GM12878 (cell line): ENCODE measurements around the gene GPC5. TPM values are rescaled to one million over a fixed set of nuclear protein-coding genes. Genes with fewer than 3 reads are reported as not detected.

ENCODE experiments used
- ATAC-seq: fragments of 200-7000 bp; cut with Tn5 transposase; 3 replicates; pipeline ENCODE4 v1.9.1; 2020; ENCODE audit warnings: mild to moderate bottlenecking, moderate library complexity
- BruUV-seq: library from RNA; stranded (reverse); fragments of 400-500 nt; replicated peaks from 2 replicates; lab custom pipeline; 2021; lab: Mats Ljungman, UMichigan
- CTCF ChIA-PET: fragments of 300-600 bp; sonication (Branson Sonifier 250); formaldehyde crosslinking; extraction: SDS; loops from one replicate; lab custom pipeline; 2021; ENCODE audit warnings: inconsistent platforms; lab: Yijun Ruan, JAX
- POLR2A ChIA-PET: fragments of 350-600 bp; formaldehyde crosslinking; extraction: SDS; loops from one replicate; lab custom pipeline; 2021; ENCODE audit warnings: inconsistent platforms; lab: Charles Lee
- RAD21 ChIA-PET: fragments of 300-600 bp; sonication (Branson Sonifier 250); formaldehyde crosslinking; loops from one replicate; lab custom pipeline; 2023; ENCODE audit warnings: antibody characterized with exemption; ENCODE audit not compliant: unreplicated experiment; lab: Charles Lee
- SMC1A ChIA-PET: fragments of 300-600 bp; sonication (Branson Sonifier 250); formaldehyde crosslinking; loops from one replicate; lab custom pipeline; 2023; ENCODE audit not compliant: unreplicated experiment, uncharacterized antibody; lab: Charles Lee
- DNase-seq: peaks from one replicate; pipeline ENCODE4 v3.0.0-alpha.2; 2011; ENCODE audit warnings: low read depth, low spot score
- FAIRE-seq: peaks from 3 replicates; lab custom pipeline; 2011; peaks lifted over from hg19 to GRCh38; lab: Jason Lieb, UNC
- H2AFZ ChIP-seq: 2 replicates; pipeline ENCODE4 v1.6.0; 2011; ENCODE audit warnings: low read depth, low read length, control low read depth; ENCODE audit not compliant: control insufficient read depth
- H3K27ac ChIP-seq: 2 replicates; pipeline ENCODE4 v1.5.1; 2011; ENCODE audit warnings: control low read depth; ENCODE audit not compliant: control insufficient read depth, insufficient read depth
- H3K27me3 ChIP-seq, 2 experiments: replicated peaks in 1 of 2; 2 replicates each; pipeline versions ENCODE4 v1.6.0 to v1.6.1; 2011; ENCODE audit warnings: low read length in 1 of 2; ENCODE audit not compliant: control insufficient read depth in 2 of 2, insufficient read depth in 2 of 2
- H3K36me3 ChIP-seq, 2 experiments: 2 replicates each; pipeline ENCODE4 v1.5.1; 2011; ENCODE audit warnings: low read length in 1 of 2; ENCODE audit not compliant: control insufficient read depth in 2 of 2, insufficient read depth in 2 of 2
- H3K4me1 ChIP-seq: 2 replicates; pipeline ENCODE4 v1.6.1; 2011; ENCODE audit warnings: mild to moderate bottlenecking, low read length, moderate library complexity, mixed read lengths; ENCODE audit not compliant: control insufficient read depth, insufficient read depth
- H3K4me2 ChIP-seq: 2 replicates; pipeline ENCODE4 v1.6.0; 2011; ENCODE audit warnings: control low read depth; ENCODE audit not compliant: control insufficient read depth, insufficient read depth
- H3K4me3 ChIP-seq: fragments of 200-600 bp; sonication (generic); 2 replicates; pipeline ENCODE4 v1.5.1; 2016
- H3K79me2 ChIP-seq: 2 replicates; pipeline ENCODE4 v1.6.0; 2011; ENCODE audit warnings: low read length; ENCODE audit not compliant: control insufficient read depth, insufficient read depth
- H3K9ac ChIP-seq: 2 replicates; pipeline ENCODE4 v1.8.0; 2011; ENCODE audit warnings: low read length, control low read depth, mixed read lengths; ENCODE audit not compliant: control insufficient read depth, insufficient read depth
- H3K9me3 ChIP-seq: replicated peaks from 3 replicates; pipeline ENCODE4 v1.5.1; 2011; ENCODE audit warnings: mild to moderate bottlenecking, low read length; ENCODE audit not compliant: control insufficient read depth, insufficient read depth
- H4K20me1 ChIP-seq: 2 replicates; pipeline ENCODE4 v1.6.0; 2011; ENCODE audit not compliant: control insufficient read depth, insufficient read depth
- BHLHE40 ChIP-seq, 2 experiments: fragments of 450-650 bp in 1 of 2; IDR thresholded peaks; 2 replicates each; pipeline ENCODE4 v1.6.1; 2011 to 2017; ENCODE audit warnings: low read depth in 2 of 2, borderline replicate concordance in 1 of 2, improper control_type of control experiment in 1 of 2, low read length in 1 of 2, mild to moderate bottlenecking in 1 of 2
- ELK1 ChIP-seq: IDR thresholded peaks from 2 replicates; pipeline ENCODE4 v1.6.1; 2012; ENCODE audit warnings: low read depth, low read length, improper control_type of control experiment
- FOXK2 ChIP-seq: fragments of 450-650 bp; IDR thresholded peaks from 2 replicates; pipeline ENCODE4 v1.6.1; 2017; ENCODE audit warnings: mild to moderate bottlenecking, moderate library complexity
- HDAC6 ChIP-seq: fragments of 200-600 bp; sonication (generic); IDR thresholded peaks from one replicate; pipeline ENCODE4 v1.8.0; 2017; ENCODE audit warnings: antibody characterized with exemption; ENCODE audit not compliant: unreplicated experiment
- IRF5 ChIP-seq: fragments of 450-650 bp; IDR thresholded peaks from 2 replicates; pipeline ENCODE4 v1.6.1; 2017; ENCODE audit warnings: borderline replicate concordance
- JUNB ChIP-seq: IDR thresholded peaks from 2 replicates; pipeline ENCODE4 v1.6.1; 2016; ENCODE audit warnings: antibody characterized with exemption, mild to moderate bottlenecking
- MEF2A ChIP-seq: IDR thresholded peaks from 2 replicates; pipeline ENCODE4 v1.6.1; 2011; ENCODE audit warnings: low read depth, mild to moderate bottlenecking, low read length, moderate library complexity; ENCODE audit not compliant: insufficient read depth
- MTA2 ChIP-seq: fragments of 450-650 bp; IDR thresholded peaks from 2 replicates; pipeline ENCODE4 v1.6.1; 2016; ENCODE audit warnings: low read depth, mild to moderate bottlenecking, moderate library complexity
- NFXL1 ChIP-seq: fragments of 450-650 bp; IDR thresholded peaks from 2 replicates; pipeline ENCODE4 v1.6.1; 2017; ENCODE audit warnings: antibody characterized with exemption, mild to moderate bottlenecking, borderline replicate concordance
- NRF1 ChIP-seq: conservative IDR thresholded peaks from 2 replicates; pipeline ENCODE4 v1.6.1; 2011; ENCODE audit warnings: mild to moderate bottlenecking, low read depth, low read length, improper control_type of control experiment
- PRDM15 ChIP-seq: fragments of 450-650 bp; formaldehyde crosslinking; IDR thresholded peaks from 2 replicates; pipeline ENCODE4 v1.4.0; 2020; ENCODE audit warnings: mild to moderate bottlenecking, moderate library complexity
- SIN3A ChIP-seq: IDR thresholded peaks from 2 replicates; pipeline ENCODE4 v1.6.1; 2012; ENCODE audit warnings: low read depth, low read length, improper control_type of control experiment
- SIX5 ChIP-seq: IDR thresholded peaks from 2 replicates; pipeline ENCODE4 v1.6.1; 2011; ENCODE audit warnings: mild to moderate bottlenecking, low read depth, low read length, moderate library complexity; ENCODE audit not compliant: severe bottlenecking
- SRF ChIP-seq, 2 experiments: IDR thresholded peaks; 2 replicates each; pipeline ENCODE4 v1.6.1; 2011; ENCODE audit warnings: low read depth in 2 of 2, low read length in 2 of 2, mild to moderate bottlenecking in 1 of 2, moderate library complexity in 1 of 2
- STAT3 ChIP-seq: IDR thresholded peaks from 2 replicates; pipeline ENCODE4 v1.6.1; 2011; ENCODE audit warnings: low read depth, low read length, improper control_type of control experiment
- WGBS: methylation state at CpG from one replicate; pipeline ENCODE4 v1.1.6; 2016; ENCODE audit warnings: low lambda C conversion rate; ENCODE audit not compliant: insufficient replicate concordance, insufficient coverage; ENCODE audit errors: missing lambda C conversion rate; 5-methylcytosine and 5-hydroxymethylcytosine counted together
- in situ Hi-C: fragments of 300-500 bp; cut with MboI; formaldehyde crosslinking; loops from 9 replicates; pipeline ENCODE4 v1.14.3; 2018; ENCODE audit warnings: mixed read lengths
- intact Hi-C: fragments of 100-400 bp; cut with micrococcal nuclease; formaldehyde crosslinking; loops from one replicate; pipeline ENCODE4 v1.14.2; 2022; ENCODE audit not compliant: unreplicated experiment
- polyA plus RNA-seq, 11 experiments: library from polyadenylated mRNA; depleted of rRNA in 4 of 11; unstranded in 6 of 11; stranded (reverse) in 5 of 11; fragments of >200 nt; fragmentation: Nextera tagmentation in 4 of 11; fragmentation: Illumina TruSeq in 1 of 11; extraction: Ambion mirVana in 4 of 11; extraction: Trizol in 1 of 11; gene quantifications; 1 replicate in 1 of 11; 2 replicates in 10 of 11; pipeline versions ENCODE4 v1.2.1 to v1.2.3, GENCODE V29; 2011 to 2016; ENCODE audit warnings: inconsistent platforms in 2 of 11, missing spikeins in 2 of 11, low read depth in 1 of 11
- total RNA-seq, 4 experiments: library from RNA; depleted of rRNA in 3 of 4; stranded (reverse); fragments of >200 nt in 3 of 4; fragmentation: Illumina TruSeq in 1 of 4; extraction: Trizol in 1 of 4; gene quantifications; 2 replicates each; pipeline versions ENCODE4 v1.2.1 to v1.2.3, GENCODE V29; 2013 to 2021

GPC5 gene
- total and polyA plus RNA-seq, 10 of the 15 experiments (the other 5 are each of a cell fraction or from before 2014, with no cell fraction given), result 0.05 to 0.87 (median 0.44) TPM; not detected in 1

- ATAC-seq, result no peak
- in situ Hi-C loops, result no loop called here
- TF ChIP-seq NFXL1, result no peak
- TF ChIP-seq NRF1, result no peak
- TF ChIP-seq HDAC6, result no peak
- no peak for TF ChIP-seq JUNB
- TF ChIP-seq PRDM15 (CRISPR knock-in tag), result no peak
- no peak for TF ChIP-seq STAT3
- no peak for TF ChIP-seq ELK1
- TF ChIP-seq SRF (IDR thresholded peaks at IDR 0.05; ENCODE audit: low read depth in 2 of 2, low read length in 2 of 2), result no peak
- no peak for TF ChIP-seq SIN3A
- TF ChIP-seq BHLHE40 (IDR thresholded peaks at IDR 0.05; ENCODE audit: borderline replicate concordance in 1 of 2, low read depth in 2 of 2, low read length in 1 of 2), result no peak
- no peak for TF ChIP-seq IRF5
- no peak for TF ChIP-seq MEF2A
- no peak for TF ChIP-seq FOXK2
- TF ChIP-seq MTA2, result no peak
- TF ChIP-seq SIX5, result no peak
- DNase-seq, result no peak
- Histone ChIP-seq H2AFZ (no peak overlapping the region), H3K79me2 (no peaks in the 10 kb centered on the region), H3K9ac (no peak overlapping the region), H3K27me3 (no peaks in the 10 kb centered on the region), H3K27ac (no peak overlapping the region), H3K4me1 (no peaks in the 10 kb centered on the region), H3K36me3 (no peaks in the 10 kb centered on the region), H4K20me1 (no peaks in the 10 kb centered on the region), H3K4me3 (no peak overlapping the region), H3K4me2 (no peak overlapping the region), H3K9me3 (no peaks in the 10 kb centered on the region; the same call in 2 of the 3 replicates)
- RAD21 ChIA-PET, result no interaction called here
- intact Hi-C loops, result no loop called here
- no peak for FAIRE-seq
- POLR2A ChIA-PET, result no interaction called here
- no TSS peak for BruUV-seq
- CTCF ChIA-PET, result interaction anchor here (1.1 kb wide), 1 partner anchor 118 kb away, joined by 3 read pairs; no protein-coding TSS in a partner anchor
- SMC1A ChIA-PET, result no interaction called here
- WGBS, result 0% methylated on average over 1 of the region's 1 CpG
Observed at GRCh38 chr13:91513790-91514189, 115.4 kb downstream of the GPC5 start.
